Fibroblast of mammary gland (primary cell): Measurements from ENCODE around the gene PLEKHJ1.

ENCODE experiments used
- DNase-seq: peaks from one replicate; pipeline ENCODE4 v3.0.0-alpha.2; 2010; ENCODE audit warnings: low read depth
- H3K4me3 ChIP-seq: 2 replicates; pipeline ENCODE4 v1.5.1; 2011; ENCODE audit warnings: low read depth, mild to moderate bottlenecking, low read length, moderate library complexity; ENCODE audit not compliant: control insufficient read depth
- CTCF ChIP-seq: conservative IDR thresholded peaks from 2 replicates; pipeline ENCODE4 v1.5.1; 2011; ENCODE audit warnings: low read depth, low read length, inconsistent platforms; ENCODE audit not compliant: control insufficient read depth, insufficient read depth

Gene PLEKHJ1

GRCh38 chr19:2210987-2211740 lies 25.0 kb downstream of the PLEKHJ1 start:
- no peak overlapping the region for H3K4me3 ChIP-seq
- no peak for TF ChIP-seq CTCF
- DNase-seq, result no peak

GRCh38 chr19:2210206-2210605 lies 25.9 kb downstream of the PLEKHJ1 start:
- H3K4me3 ChIP-seq, result no peak overlapping the region
- TF ChIP-seq CTCF, result no peak
- DNase-seq, result no peak

DNA sequence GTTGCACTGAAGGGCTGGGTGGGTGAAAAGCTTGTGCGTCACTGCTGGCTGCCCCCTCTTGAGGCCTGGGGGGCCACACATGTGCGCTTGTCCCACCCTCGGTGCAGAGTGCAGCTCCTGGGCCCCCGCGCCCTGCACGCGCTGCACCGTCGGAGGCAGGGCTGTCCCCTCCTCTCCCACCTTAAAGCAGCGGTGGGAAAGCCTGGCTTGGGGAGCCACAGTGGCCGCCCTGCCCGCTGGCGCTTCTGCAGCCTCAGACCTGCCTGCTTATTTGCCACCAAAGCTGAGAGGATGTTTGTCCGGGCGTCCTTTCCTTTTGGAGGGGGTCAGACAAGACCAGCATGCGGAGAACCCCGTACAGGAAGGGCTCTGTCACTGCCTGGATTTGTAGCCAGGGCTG lies 26.7 kb downstream of the PLEKHJ1 start:
- no peak for DNase-seq
- no peak for TF ChIP-seq CTCF
- H3K4me3 ChIP-seq, result no peak overlapping the region

GRCh38 chr19:2208975-2209374 lies 27.2 kb downstream of the PLEKHJ1 start:
- DNase-seq, result no peak
- TF ChIP-seq CTCF, result no peak
- no peak overlapping the region for H3K4me3 ChIP-seq

DNA sequence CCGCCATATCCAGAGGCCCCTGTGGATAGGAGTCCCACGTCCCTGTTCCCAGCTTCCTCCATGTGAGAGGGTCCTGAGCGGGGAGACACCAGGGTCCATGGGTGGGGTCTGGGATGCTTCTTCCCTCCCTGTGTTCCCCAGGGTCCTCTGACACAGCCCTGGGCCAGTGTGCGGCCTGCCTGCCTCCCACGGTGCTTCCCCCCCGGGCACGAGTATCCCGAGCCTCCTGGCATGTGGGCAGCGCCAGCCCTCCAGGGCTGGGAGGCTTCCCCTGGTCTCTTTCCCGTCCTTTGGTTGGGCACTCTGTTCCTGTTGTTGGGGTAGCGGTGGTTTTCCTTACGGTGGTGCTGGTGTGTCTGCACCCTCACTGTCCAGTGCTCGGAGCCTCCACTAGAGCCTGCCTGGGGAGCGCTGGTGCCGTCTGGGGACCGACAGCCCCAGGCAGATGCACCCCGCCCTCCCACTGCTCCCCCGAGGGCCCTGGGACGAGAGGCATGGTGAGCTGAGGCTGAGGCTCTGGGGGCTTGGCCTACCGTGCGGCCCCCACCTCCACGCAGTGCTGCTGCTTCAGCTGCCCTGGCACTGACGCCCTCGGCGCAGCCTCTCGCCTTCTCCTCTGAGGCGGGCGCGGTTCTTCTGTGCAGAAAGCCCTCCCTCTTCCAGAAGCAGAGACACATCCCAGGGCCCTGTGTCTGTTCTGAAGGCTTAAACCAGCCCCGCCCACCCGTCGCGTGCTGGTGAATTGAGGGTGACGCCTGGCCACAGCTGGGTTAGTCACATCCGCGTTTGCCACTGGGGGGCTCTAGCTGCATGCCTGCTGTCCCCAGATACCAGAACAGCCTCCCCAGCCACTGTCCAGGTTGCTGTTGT lies 27.9 kb downstream of the PLEKHJ1 start:
- no peak for TF ChIP-seq CTCF
- H3K4me3 ChIP-seq, result no peak overlapping the region
- peak; percentile 74 for DNase-seq

DNA sequence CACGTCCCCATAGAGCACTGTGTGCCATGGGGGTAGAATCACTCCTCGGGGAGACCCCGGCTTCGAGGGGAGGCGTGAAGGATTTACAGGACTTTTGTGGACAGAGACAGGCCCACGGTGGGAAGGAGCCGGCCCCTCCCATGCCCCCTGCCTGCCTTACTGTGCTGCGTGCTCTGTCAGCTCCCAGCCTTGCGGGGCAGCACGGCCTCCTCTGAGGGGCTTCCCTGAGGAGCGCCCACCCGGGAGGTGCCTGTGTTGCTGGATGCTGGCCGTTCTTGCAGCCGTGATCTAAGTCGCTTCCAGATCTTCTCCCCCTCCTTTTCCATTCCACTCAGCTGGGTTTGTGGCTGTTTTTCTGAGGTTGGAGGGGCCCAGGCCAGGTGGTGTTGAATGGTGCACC lies 29.1 kb downstream of the PLEKHJ1 start:
- no peak for TF ChIP-seq CTCF
- no peak overlapping the region for H3K4me3 ChIP-seq
- no peak for DNase-seq

DNA sequence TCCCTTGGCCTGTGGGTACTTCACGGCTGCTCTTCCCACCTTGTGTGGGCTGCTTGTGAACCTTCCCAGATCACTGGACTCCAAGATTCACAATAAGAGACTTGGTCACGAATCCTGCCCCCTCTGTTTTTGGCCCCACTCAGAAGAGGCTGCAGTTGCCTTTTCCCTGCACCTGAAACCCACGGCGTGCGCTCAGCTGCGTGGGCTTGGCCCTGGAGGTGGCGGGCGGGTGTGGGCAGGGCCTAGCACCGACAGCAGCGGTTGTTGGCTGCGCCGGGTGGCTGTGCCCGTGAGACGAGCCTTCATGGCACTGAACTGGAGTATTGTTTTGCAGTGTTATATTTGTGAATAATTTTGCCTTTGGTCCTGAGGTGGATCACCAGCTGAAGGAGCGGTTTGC lies 33.8 kb downstream of the PLEKHJ1 start:
- H3K4me3 ChIP-seq, result no peak overlapping the region
- DNase-seq, result no peak
- no peak for TF ChIP-seq CTCF
